Measurements from ENCODE around the gene SFXN4. TPM values are rescaled to one million over a fixed set of nuclear protein-coding genes. Genes with fewer than 3 reads are reported as not detected.
"Not testable (repeated sequence)": the region's sequence is repeated elsewhere in the genome, so short reads cannot be mapped to it uniquely, and the experiment has no call there.

SFXN4 gene
- total RNA-seq, 1 experiment from 2014 or later = 83.4 TPM

DNA sequence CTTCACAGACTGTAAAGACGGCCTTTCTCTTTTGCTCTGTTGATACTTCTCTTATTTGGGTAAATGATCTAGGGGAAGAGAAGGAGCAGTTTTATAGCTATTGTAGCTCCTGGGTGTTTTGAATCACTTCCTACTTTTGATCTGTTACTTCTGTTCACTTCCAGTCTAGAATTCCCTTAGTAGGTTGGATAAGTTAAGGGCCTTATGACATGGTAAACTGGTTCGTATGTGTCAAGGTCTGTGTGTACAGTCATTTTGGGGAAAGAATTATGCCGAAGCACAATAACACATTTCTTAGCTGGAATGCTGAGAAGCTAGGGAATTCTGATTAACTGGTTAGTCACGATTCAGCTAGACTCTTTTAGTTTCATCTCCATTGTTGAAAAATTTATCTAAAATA is 53.5 kb downstream of the SFXN4 start:
- no peak for DNase-seq (ENCODE audit: low spot score)

DNA sequence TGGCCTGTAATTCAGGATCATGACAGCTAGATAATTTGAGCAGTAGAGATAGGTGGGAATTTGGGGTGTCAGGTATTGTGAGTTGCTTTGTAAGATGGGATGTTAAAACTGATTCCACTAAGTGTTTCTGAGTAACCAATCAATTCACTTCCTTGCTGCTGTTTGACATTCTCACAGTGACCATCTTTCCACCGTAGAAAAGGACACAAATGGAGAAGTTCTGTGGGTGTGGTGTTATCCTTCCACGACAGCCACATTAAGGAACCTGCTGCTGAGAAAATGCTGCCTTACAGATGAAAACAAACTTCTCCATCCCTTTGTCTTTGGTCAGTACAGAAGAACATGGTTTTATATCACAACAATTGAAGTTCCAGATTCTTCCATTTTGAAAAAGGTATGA is 57.7 kb downstream of the SFXN4 start:
- not testable (repeated sequence) for DNase-seq (ENCODE audit: low spot score)

DNA sequence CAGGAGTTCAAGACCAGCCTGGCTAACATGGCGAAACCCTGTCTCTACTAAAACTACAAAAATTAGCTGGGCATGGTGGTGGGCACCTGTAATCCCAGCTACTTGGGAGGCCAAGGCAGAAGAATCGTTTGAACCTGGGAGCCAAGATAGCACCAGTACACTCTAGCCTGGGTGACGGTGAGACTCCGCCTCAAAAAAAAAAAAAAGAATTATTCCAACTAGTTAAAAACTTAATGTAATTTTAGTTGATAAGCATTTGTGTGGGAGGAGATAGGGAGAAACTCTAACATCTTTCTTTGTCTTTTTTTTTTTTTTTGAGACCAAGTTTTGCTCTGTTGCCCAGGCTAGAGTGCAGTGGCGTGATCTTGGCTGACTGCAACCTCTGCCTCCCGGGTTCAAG is 58.4 kb downstream of the SFXN4 start:
- not testable (repeated sequence) for DNase-seq (ENCODE audit: low spot score)

DNA sequence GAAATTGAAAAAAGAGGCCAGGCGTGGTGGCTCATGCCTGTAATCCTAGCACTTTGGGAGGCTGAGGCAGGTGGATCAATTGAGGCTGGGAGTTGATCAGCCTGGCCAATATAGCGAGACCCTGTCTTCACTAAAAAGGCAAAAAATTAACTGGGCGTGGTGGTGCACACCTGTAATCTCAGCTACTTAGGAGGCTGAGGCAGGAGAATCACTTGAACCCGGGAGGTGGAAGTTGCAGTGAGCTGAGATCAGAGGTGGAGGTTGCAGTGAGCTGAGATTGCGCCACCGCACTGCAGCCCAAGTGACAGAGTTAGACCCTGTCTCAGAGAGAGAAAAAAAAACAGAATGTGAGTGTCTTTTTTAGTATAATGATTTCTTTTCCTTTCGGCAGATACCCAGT is 59.6 kb downstream of the SFXN4 start:
- DNase-seq (ENCODE audit: low spot score) = not testable (repeated sequence)

DNA sequence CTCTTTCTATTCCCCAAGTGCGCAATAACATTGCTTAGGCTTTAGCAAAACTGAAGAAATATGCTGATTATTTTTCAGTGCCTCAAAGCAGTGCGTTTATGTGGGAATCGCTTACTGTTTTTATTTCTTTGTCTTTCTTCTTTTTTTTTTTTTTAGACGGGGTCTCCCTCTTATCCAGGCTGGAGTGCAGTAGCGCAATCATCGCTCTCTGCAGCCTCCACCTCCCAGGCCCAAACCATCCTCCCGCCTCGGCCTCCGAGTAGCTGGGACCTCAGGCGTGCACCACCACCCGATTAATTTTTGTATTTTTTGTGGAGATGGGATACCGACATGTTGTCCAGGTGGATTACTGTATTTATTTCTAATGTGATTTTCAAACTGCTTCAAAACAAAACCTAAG is 60.4 kb downstream of the SFXN4 start:
- no peak for DNase-seq (ENCODE audit: low spot score)

DNA sequence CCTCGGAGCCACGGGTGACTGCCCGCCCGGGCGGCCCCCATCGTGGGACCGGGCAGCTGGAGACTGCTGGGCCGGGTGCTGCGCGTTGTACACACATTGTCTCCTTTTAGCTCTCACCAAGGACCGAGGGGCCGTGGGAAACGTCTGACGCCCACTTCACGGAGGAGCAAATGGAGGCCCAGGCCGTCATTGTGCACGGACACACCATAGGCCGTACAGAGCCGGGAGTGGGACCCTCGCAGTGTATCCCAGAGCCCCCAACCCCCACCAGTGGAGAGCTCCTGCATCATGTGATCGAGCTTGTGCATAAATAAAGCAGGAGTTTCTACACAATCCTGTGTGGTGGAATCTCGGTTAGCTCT is 60.9 kb downstream of the SFXN4 start:
- DNase-seq (ENCODE audit: low spot score) = no peak

DNA sequence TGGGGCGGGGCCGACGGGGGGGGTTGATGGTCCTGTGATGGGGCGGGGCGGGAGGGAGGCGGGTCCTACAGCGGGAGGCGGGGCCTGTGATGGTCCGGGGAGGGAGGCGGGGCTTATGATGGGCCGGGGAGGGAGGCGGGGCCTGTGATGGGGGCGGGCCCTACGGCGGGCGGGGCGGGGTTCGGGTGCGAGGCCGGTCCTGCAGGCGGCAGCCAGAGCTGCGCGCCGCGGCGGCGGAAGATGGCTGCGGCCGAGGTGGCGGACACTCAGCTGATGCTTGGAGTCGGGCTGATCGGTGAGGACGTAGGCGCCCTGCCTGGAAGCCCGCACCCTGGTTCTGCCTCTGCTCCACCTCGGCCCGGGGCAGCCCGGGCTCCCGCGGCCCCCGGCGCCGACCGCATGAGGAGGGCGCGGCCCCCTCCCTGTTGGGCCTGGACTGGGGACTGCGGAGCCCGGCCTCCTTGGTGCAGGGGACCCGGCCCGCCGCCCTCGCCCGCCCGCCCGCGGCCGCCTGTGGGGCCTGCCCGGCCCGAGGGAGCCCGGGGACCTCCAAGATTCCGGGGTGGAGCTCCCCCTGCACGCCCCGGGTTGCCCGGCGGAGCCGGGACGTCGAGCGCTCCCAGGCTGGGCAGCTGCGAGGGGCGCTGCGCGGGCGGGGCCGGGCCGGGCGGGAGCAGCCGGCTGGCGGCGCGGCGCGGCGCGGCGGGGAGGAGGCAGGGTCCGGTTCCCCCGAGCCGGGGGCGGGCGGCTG is 61.4 kb downstream of the SFXN4 start, which contains the start of gene DENND10:
Gene DENND10, plus strand, starts transcription at position 211 of the 751 bp plus-strand sequence. Its CDS starts 30 bp downstream, at position 241.
- DNase-seq (ENCODE audit: low spot score) = peak; percentile 42

DNA sequence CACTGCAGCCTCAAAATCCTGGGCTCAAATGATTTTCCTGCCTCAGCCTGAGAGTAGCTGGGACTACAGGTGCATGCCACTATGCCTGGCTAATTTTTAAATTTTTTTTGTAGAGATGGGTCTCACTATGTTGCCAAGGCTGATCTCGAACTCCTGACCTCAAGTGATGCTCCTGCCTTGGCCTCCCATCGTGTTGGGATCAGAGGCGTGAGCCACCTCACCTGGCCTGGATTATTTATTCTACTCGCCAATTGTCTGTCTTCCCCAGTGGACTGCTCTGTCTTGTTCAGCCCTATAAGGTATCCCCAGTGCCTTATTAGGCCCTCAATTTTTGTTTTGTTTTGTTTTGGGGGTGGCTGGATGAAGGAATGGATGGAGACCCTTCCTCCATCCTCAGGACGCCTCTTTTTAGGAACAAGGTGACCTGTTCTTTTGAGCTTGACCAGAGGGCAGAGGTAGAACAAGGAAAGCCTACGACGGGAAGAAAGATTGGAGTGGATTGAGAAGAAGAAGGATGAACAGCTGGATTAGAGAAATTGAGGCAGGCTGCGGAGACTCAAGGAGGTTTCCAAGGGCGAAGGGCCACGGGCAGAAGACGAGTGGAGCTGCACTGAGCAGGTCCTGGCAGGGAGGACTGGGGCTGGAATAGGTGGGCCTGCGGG is 62.1 kb downstream of the SFXN4 start:
- no peak for DNase-seq (ENCODE audit: low spot score)

DNA sequence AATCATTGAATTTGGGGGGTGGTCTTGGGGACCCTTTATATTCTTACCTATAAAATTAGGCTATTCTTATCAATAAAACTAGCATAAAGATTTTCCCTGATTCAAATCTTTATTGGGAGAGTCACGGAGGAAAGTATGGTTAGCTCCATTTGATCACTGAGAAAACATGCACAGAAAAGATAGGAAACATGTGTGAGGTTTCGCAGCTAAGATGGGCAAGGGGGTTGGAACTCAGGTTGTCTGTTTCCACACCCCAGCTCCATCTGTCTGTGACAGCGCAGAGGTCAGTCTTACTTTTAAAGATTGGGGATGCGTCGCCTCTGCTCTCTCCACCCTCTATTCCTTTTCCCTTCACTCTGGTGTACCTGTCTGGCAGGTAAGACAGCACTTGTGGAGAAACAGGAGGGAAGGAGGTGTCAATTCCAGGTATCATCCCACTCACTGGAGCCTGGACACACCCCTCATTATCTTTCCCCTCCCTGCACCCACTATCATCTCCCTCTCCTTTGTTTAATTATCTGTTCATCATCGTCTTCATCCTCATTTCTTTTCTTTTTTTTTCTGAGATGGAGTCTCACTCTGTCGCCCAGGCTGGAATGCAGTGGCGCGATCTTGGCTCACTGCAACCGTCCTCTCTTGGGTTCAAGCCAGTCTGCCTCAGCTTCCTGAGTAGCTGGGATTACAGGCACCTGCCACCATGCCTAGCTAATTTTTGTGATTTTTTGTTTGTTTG is 64.0 kb downstream of the SFXN4 start:
- no peak for DNase-seq (ENCODE audit: low spot score)

DNA sequence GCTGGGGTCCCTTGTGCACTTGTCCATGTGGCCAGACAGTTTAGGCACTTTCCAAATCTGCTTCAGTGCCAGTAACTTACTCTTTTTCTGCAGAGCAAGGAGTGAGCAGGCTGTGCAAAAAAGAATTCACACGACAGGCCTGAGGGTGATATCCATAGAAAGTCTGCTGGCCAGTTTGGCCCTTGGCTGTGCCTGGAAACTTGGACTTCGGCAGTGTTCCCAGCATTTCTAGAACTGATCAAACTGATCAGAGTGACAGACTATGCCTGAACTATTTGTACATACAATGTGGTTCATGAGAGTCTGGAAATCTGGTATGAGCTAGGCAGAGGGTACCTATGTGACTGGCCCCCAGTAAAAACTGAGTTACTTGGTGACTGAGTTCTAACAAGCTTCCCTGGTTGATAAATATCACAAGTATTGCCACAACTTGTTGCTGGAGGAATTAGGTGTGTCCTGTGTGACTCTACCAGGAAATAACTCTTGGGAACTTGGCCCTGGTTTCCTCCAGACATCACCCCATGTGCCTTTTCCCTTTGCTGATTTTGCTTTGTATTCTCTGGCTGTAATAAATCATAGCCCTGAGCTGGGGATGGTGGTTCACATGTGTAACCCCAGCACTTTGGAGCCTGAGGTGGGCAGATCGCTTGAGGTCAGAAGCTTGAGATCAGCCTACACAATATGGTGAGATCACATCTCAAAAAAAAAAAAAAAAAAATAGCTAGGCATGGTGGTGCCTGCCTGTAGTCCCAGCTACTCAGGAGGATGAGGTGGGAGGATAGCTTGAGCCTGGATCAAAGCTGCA is 64.9 kb downstream of the SFXN4 start:
- no peak for DNase-seq (ENCODE audit: low spot score)

DNA sequence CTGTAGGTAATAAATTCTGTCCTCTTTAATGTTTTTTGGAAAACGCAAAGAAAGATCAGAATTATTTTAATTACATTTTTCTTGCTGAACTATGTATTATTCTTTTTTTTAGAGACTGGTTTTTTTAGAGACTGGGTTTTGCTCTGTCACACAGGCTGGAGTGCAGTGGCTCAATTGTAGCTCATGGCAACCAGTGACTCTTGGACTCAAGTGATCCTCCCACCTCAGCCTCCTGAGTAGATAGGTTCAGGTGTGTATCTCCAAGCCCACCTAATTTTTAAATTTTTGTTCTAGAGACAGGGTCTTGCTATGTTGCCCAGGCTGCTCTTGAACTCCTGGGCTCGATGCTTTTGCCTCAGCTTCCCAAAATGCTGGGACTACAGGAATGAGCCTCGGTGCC is 66.9 kb downstream of the SFXN4 start:
- no peak for DNase-seq (ENCODE audit: low spot score)

DNA sequence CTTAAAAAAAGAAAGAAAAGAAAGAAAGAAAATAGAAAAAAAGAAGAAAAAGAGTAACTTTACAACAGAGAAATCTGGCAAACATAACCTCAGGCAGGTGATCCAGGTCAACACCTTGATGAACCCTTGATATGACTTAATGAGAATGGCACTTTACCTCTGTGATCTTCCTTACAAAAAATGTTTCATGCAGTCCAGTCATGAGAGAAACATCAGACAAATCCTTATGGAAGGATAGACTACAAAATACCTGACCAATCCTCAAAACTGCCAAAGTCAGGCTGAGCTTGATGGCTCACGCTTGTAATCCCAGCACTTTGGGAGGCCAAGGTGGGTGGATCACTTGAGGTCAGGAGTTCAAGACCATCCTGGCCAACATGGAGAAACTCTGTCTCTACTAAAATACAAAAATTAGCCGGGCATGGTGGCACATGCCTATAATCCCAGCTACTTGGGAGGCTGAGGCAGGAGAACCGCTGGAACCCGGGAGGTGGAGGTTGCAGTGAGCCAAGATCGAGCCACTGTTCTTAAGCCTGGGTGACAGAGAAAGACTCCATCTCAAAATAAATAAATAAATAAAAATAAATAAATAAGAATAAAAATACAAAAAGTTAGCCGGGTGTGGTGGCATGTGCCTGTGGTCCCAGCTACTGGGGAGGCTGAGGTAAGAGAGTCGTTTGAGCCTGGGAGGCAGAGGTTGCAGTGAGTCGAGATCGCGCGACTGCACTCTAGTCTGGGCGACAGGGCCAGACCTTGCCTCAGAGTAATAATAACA is 68.7 kb downstream of the SFXN4 start:
- not testable (repeated sequence) for DNase-seq (ENCODE audit: low spot score)

DNA sequence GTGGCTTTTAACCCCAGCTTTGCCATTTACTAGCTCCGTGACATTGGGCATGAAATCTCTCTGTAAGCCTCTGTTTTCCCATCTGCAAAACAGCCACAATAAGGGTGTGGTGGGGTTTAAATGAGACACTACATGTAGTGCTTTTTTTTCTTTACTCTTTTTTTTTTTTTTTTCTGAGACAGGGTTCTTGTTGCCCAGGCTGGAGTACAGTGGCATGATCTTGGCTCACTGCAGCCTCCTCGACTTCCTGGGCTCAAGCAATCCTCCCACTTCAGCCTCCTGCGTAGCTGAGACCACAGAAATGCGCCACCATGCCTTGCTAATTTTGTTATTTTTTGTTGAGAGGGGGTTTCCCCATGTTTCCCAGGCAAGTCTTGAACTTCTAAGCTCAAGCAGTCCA is 69.9 kb downstream of the SFXN4 start:
- no peak for DNase-seq (ENCODE audit: low spot score)

DNA sequence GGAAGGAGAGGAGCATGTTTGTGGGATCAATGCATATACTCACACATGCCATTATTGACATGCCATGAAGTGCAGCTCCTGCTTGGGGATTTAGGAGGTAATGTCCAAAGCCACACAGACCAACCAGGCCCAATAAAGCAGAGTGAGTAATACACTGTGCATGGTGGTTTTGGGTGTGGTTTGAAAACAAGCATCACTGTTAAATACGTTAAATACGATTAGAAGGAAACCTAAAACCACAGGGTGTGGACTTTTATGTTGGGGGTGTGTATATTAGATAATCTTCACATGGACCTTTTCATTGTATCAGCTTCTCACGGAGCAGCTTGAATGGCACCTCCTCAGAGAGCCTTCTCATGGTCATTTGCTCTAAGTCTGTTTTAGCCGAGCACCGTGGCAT is 74.5 kb downstream of the SFXN4 start:
- peak; percentile 80 for DNase-seq (ENCODE audit: low spot score)

Other genes with a start within 250 kb of the SFXN4 start
- 4.7 and 6.7 TPM in 2 replicates for gene NANOS1, start 136.0 kb downstream of the SFXN4 start, total RNA-seq (2014; rRNA removed; shearing (Covaris generic))
- 41.0 and 57.4 TPM in 2 replicates for gene EIF3A, start 84.9 kb downstream of the SFXN4 start, total RNA-seq (2014; rRNA removed; shearing (Covaris generic))
- gene DENND10, start 61.6 kb downstream of the SFXN4 start, total RNA-seq (2014; rRNA removed; shearing (Covaris generic)) = 59.5 and 62.2 TPM in 2 replicates
- 315 and 406 TPM in 2 replicates for gene PRDX3, start 13.1 kb upstream of the SFXN4 start, total RNA-seq (2014; rRNA removed; shearing (Covaris generic))
- gene GRK5, start 41.9 kb upstream of the SFXN4 start, total RNA-seq (2014; rRNA removed; shearing (Covaris generic)) = 9.9 and 10.1 TPM in 2 replicates

Measured in H4 (cell line).